Raji (cell line): ENCODE data around the gene SLC25A42.

ENCODE experiments used
- POLR2A ChIP-seq: IDR thresholded peaks from 2 replicates; pipeline ENCODE4 v1.6.1; 2011; ENCODE audit warnings: low read depth, low read length, control low read depth; ENCODE audit not compliant: insufficient read depth

The SLC25A42 gene

GRCh38 chr19:19155495-19156219 lies 91.9 kb downstream of the SLC25A42 start:
- TF ChIP-seq POLR2A: peak; percentile 66

DNA sequence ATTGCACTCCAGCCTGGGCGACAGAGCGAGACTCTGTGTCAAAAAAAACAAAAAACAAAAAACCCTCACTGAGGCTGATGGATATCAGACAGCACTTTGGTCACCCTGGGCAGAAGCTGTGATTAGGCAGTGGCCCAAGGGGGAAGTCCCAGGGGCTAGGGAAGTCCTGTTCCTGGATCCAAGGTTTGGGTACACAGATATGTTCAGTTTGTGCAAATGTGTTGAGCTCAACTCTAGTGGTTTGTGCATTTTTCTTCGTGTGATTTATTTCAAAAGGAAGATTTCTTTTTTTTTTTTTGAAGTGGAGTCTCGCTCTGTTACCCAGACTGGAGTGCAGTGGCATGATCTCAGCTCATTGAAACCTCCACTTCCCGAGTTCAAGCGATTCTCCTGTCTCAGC lies 94.0 kb downstream of the SLC25A42 start:
- no peak for TF ChIP-seq POLR2A

GRCh38 chr19:19159534-19159933 lies 95.7 kb downstream of the SLC25A42 start:
- TF ChIP-seq POLR2A: no peak

- peak; percentile 31; the same call in 1 of the 2 replicates for TF ChIP-seq POLR2A
Measured at GRCh38 chr19:19160461-19161035, 96.8 kb downstream of the SLC25A42 start.

DNA sequence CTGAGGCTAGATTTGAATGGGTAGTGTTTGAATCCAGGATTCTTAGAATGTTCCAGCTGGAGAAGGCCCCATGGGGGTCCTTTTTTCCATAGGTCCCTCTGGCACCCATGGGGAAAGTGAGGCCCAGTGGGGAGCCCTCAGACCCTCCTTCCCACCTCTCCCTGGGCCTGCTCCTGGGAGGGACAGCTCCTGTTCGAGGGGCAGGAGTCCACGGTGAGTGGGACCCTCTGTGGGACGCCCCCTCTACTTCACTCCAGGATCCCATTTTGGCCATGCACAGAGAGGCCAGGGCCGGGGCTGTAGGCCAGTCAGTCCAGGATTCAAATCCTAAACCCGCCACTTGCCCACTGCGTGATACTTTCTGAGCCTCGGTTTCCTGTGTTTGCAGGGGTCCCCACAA lies 98.7 kb downstream of the SLC25A42 start:
- no peak for TF ChIP-seq POLR2A
